A549 treated with CpdA at 1 μM for 4 hours (cell line): Measurements from ENCODE around the gene RFX8. TPM values are rescaled to one million over a fixed set of nuclear protein-coding genes. Genes with fewer than 3 reads are reported as not detected.

Experiments used
- total RNA-seq: library from RNA; stranded (reverse); fragments of 200-300 nt; extraction: Qiagen RNA extraction; gene quantifications from 5 replicates; pipeline ENCODE4 v1.2.3, GENCODE V29; 2022; ENCODE audit warnings: low read depth

RFX8 gene
- total RNA-seq: not detected in 5 replicates

DNA sequence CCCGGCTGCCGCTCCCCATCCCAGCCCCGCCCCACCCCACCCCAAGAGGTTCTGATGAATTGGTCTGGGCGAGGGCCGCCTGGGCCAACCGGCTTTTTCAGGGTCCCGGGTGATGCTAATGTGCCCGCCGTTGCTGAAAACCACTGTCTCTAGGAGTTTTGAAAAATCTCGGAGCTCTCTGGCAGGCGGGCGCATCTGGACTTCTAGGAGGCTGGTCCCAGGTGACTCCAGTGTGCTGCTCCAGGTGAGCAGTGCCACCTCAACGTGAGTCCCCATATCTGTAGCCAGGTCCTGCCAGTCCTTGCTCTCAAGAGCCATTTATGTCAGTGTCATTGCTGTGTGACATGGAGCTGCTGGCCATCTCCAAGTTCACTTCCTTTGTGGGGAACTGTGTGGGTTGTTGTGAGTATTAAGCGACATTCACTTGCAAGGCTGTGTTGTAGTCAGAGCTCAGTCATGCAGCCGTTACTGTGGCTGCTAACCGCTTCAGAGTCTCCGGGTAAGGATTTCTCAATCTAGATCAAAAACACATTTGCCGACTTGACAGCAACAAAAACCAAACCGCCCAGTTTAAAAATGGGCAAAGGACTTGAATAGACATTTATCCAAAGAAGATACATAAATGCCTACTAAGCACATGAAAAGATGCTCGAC, at the start of gene RFX8:
RFX8 (minus strand) TSS at position 382 of the 654 bp plus-strand sequence. CDS start 8,264 bp downstream, outside the sequence.

DNA sequence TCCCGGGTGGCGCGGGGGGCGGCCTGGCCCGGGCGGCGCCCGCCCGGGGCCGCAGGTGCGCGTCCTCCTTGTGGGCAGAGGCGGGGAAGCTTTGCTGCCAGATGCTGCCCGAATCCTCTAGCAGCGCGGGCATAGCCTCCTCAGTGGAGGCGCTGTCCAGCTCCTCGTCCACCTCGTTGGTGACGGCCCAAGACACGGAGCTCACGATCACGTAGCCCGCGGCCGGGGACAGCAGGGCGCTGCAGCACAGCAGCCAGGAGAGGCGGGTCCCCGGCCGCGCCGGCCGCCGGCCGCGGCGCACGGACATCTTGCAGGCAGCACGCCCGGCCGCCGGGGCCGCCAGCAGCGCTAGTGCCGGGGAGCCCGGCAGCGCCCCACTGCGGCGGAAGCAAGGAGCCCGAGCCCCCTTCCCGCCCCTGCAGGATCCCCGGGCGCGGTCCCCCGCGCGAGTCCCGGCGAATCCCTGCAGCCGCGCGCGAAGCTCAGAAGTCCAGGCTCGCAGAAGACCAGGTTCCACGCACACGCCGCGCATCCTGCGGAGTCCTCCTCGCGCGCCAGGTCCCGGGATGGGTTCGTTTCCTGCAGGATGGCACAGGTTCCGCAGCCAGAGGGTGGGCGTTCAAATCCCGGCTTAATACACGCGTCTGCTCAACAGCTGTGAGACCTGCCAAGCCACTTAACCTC, 87.6 kb downstream of the RFX8 start, which contains the start of gene CREG2:
CREG2 (minus strand) TSS at position 353 of the 684 bp plus-strand sequence; CDS start at position 307, 46 bp downstream.

Other genes starting within 250 kb of the RFX8 start
- gene CNOT11, start 222.2 kb downstream of the RFX8 start, total RNA-seq: 39.6 to 46.9 TPM (median 41.9 TPM) in 5 replicates
- gene RNF149, start 166.4 kb downstream of the RFX8 start, total RNA-seq: 34.1 to 44.0 TPM (median 41.2 TPM) in 5 replicates
- gene CREG2, start 87.6 kb downstream of the RFX8 start, total RNA-seq: 5.9 to 9.7 TPM (median 7.8 TPM) in 5 replicates
- gene MAP4K4, start 222.6 kb upstream of the RFX8 start, total RNA-seq: 60.9 to 87.2 TPM (median 73.7 TPM) in 5 replicates